AML-193 (cell line): ENCODE data around the gene HSPA2.
A peak's percentile ranks its signal among the peaks of the same experiment; 100 is the strongest.

Experiments
- DNase-seq, 2 experiments: peaks; one replicate each; lab custom pipeline; 2025; lab: John Stamatoyannopoulos, UW

The HSPA2 gene

DNA sequence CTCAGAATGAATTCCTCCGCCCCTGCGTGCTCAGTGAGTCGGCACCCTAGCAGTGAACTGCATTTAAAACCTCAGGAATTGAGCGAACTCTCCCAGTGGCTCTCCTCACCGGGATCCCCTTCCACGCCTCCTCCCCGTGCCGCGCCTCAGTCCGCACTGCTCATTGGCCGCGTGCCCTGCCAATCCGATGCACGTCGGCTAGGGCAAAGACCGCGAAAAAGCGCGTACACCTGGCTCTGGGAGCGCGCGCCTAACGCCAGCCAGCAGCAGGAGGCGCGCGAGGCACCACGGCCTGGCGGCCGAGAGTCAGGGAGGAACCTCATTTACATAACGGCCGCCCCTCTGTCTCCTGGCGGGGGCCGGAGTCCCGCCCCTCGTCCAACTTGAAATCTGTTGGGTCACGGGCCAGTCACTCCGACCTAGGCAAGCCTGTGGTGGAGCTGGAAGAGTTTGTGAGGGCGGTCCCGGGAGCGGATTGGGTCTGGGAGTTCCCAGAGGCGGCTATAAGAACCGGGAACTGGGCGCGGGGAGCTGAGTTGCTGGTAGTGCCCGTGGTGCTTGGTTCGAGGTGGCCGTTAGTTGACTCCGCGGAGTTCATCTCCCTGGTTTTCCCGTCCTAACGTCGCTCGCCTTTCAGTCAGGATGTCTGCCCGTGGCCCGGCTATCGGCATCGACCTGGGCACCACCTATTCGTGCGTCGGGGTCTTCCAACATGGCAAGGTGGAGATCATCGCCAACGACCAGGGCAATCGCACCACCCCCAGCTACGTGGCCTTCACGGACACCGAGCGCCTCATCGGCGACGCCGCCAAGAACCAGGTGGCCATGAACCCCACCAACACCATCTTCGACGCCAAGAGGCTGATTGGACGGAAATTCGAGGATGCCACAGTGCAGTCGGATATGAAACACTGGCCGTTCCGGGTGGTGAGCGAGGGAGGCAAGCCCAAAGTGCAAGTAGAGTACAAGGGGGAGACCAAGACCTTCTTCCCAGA, at the start of gene HSPA2:
Gene HSPA2, plus strand, starts transcription at position 534 of the 995 bp plus-strand sequence. Its CDS starts 109 bp downstream, at position 643.
- peak; percentile 51 to 66 for DNase-seq

DNA sequence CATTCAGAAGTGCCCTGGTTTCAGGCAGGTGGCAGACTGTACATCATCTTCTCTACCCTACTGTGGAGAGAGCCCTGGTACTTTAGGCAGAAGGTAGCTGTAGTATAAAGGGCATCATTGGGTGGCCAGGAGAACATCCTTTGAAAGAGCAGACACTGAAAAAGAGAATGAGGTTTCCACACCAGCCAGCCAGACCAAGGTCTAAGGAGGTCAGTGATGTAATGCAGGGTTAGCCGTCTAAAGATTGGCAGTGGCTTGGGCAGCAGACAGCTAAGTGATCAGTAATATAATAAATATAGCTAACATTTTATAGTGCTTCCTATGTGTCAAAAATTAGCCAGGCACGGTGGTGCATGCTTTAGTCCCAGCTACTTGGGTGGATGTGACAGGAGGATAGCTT, 48.9 kb upstream of the HSPA2 start:
- DNase-seq = no peak

DNA sequence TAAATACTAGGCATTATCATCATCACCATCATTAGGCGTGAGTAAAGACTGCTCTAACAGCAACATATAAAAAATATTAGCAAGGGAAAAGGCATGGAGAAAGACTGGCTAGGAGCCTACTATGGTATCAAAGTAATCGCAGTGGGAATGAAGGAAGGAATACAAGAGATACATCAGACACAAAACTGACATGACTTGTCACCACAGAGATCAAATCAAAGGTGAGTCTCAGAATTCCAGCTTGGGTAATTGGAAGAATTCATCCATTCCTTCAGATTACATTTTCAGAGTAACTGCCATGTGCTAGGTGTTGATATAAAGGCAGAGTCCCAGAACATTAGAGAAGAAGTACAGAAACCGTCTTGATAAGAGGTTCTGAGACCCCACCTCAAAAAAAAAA, 47.1 kb upstream of the HSPA2 start:
- no peak for DNase-seq

DNA sequence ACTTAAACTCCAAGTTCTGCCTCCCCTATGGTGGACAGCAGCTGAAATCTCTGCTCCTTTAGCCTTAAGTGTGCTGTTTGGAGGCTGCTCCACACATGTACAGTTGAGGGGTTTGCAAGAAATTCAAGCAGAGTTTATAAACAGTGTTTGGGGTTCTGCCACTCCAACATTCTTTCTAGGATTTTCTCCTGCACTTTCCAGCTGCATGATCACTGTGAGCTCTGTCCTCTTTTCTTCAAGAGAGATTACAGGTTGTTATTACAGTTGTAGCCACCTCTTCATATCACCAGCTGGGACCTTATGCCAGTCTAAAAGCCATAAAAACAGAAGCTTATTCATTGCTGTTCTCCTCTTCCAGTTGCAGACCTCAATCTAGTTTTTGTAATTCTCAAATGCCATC, 45.3 kb upstream of the HSPA2 start:
- no peak for DNase-seq

DNA sequence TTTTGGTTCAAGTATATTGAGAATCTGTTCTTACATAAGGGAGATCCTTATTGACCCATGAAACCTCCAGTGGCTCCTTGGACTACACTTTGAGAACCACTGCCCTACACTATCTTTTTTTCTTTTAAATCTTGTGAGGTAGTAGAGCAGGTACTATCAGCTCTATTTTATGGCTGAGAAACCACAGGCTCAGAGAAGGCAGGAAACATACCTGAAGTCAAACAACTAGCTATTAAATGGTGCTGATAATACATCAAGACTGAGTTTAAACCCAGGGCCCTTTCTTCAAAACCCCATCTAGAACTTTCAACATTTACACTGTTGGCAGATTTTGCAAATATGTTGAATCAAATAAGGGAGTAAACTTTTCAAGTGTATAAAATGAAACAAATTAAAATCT, 43.8 kb upstream of the HSPA2 start:
- DNase-seq = no peak

DNA sequence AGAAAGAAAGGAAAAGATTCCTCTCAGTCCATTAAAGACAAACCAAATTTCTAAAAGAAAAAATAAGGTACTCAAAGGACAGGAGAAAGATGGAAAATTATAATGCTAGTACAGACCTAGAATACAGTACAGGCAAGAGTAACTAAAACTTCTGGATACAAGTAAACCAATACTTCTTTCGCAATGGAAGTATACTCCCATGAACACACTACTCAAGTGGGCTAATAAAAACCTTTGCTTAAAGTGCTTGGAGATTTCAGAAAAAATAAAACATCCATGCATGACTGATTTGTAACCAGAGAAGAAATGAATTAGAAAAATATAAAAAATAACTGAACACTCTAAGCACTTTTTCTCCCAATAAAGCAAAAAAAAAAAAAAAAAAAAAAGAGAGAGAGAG, 40.5 kb upstream of the HSPA2 start:
- DNase-seq = no peak

DNA sequence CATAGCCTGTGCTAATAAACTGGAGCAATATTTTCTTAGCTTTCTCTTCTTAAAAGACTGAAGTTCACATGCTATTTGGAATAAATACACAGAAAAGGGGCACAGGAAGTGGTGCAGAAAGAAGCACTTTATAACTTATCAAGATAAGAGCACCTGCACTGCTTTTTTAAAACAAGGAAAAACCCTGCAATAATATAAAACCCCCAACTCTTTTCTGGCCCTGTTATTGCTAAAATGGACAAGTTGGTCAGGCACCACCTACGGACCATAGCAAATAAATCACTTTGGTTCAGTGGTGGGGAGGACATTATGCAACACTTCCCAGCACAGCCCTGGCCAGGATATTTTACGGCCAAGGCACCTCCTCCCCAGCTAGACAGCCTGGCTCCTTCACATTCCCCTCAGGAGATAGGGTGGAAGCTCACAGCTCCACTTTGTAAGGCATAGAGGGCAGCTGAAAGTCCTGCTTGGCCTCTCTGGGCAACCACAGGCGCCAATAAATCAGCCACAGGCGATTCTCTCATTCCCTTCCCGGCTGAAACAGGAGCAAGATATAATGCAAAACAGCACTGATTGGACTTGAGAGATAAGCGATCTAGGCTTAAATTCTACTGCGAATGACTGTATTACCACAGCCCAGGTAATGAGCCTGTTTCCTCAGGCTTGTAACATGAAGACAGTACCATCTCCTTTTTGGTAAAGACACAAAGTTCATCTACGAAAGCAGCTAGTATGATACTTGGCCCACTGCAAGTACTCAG, 39.0 kb upstream of the HSPA2 start:
- DNase-seq = peak in 1 of 2 experiments; percentile 5

DNA sequence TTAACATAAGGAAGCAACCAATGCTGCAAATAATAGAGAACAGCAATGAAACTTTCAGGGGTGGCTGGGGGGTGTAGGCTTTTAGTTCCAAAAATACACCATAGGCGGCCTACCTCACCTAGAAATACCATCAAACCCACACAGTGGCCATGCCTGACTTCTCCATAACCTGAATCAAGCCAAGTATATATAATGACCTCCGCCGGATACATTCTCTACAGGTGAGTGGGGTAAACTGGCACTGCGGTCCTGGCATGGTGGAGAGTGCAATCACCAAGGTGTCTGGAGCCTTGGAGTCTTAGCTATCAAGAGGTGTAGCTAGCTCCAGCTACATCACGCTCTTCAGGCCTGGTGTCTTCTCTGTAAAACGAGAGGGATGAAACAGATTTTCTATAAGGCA, 38.1 kb upstream of the HSPA2 start:
- no peak for DNase-seq

DNA sequence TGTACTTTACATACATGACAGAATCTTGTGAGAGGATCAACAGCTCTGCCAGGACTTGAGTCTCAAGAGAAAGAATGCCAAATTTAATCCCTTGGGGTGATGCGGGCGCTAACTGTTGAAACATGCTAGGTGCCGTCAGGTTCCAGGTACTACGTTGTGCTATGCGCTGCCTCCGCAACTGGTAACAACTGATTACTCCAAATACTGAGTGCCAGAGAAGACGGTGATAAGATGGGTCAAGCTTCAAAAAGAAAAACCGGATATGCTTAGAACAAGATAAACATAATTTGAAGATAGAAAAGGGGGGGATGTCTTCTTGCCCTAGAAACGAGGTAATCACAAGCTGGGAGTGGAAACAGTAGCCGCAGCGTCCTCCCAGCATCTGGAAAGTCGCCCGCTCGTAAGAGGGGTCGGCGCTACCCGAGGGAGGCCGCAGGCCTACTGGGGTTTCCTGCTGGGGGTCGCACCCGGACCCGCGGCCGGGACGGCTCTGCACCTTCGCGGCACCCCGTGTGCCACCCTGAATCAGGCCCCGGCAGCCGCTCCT, 37.6 kb upstream of the HSPA2 start:
- no peak for DNase-seq

DNA sequence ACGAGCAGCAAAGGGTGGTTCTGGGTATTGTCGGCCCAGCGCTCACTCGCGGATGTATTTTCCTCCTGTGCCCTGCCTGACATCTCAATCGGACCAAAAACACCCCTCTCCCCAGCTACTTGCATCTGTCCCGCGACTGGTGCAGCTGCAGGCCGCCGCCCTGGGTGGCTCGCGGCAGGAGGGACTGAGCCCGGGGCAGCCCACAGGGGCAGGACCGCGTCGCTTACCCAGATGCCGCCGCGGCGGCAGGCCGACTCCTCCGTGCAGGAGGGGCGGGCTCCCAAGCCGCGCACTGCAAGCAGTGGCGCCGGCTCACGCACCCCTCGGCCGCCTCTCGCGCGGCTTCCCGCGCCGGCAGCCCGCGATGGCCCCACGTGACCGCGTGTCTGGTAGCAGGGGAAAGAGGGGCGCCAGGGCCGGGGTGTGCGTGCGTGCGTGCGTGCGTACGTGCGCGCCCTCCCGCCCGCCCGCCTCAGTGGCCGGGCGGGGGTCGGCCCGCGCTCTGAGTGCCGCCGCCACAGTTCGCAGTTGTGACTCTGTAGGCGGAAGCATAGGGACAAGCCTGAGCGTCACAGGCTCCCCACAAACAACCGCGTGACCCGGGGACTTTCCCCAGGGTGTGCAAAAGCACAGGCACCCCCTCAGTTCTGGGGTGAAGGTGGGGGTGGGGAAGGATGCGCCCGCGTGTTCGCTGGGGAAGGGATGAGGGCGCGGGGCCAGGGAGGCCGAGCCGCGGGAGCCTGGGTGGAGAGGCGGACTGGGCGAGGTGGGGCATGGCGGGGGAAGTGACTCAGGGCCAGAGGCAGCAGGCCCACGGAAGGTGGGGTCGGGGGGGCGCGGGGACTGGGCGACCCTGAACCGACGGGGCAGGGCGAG, 36.9 kb upstream of the HSPA2 start, which contains the start of gene ZBTB25:
Gene ZBTB25, minus strand, starts transcription at position 405 of the 876 bp plus-strand sequence. CDS start 13,305 bp downstream, outside the sequence.
- peak; percentile 85 to 88 for DNase-seq

DNA sequence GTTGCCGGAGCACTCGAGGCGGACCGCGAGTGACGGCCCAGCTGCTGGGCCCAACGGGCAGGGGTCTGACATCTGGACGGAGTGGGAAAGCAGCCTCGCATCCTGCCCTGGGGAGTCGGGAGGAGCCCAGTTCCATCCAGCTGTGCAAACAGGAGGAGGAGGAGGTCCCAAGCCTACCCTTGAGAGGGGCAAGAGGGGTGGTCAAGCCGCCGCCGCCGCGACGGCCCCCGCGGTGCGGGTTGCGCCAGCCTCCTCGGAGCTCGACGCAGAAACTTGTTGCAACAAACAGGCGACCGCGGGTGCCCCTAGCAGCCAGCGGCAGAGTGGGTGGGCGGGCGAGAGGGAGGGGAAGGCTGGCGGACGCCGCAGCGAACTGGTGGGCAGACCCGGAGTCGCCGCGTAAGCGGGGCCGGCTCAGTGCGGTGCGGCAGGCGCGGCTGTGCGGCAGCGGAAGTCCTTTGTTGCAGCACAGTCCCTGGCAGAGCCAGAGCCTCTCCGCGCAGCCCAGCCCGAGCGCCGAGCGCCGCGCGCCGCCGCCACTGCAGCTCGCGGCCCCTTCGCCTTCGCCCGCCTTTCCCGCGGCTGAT, 36.1 kb upstream of the HSPA2 start, which contains the start of gene ZBTB1:
Gene ZBTB1, plus strand, starts transcription at position 461 of the 587 bp plus-strand sequence. CDS start 16,735 bp downstream, outside the sequence.
- DNase-seq = peak; percentile 42 to 57

DNA sequence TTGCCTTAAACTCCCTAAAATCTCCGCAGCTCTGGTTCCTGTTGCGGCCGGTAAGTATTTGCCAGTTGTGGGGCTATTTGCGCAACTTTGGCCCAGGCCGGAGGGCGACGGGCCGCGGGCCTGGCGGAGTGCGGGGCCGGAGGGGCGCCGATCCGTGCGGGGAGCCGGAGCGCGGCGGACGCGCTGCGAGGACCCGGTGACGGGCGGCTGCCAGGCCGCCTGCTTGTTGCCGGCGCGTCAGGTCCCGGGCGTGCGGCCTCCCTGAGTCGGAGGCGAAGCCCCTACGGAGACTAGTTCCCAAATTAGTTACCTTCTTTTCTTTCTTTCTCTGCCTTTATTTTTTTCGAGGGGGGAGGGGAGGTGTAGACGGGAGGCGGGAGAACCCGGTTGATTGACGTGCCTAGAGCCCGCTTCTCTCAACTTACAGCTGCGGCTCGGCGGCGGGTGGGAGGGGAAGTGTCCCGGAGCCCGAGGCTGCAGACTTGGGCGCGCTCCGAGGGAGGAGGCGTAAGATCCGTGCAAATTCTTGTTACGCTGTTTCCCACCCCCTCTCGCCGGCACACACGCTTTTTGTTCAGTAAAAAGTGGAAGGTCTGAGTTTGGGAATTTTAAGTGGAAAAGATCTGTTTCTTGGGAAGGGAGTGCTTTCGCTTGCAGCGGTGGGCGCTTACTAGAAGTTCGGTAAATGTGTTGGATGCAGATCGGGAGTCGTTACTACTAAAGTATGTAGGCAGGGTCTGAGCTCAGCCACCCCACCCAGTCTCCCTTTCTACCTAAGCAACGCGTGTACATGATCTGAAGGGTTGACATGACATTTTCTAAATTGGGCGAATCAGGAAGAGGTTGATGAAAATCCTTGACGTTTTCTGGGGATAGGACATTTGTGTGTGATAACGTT, 35.4 kb upstream of the HSPA2 start:
- peak; percentile 71 to 77 for DNase-seq

DNA sequence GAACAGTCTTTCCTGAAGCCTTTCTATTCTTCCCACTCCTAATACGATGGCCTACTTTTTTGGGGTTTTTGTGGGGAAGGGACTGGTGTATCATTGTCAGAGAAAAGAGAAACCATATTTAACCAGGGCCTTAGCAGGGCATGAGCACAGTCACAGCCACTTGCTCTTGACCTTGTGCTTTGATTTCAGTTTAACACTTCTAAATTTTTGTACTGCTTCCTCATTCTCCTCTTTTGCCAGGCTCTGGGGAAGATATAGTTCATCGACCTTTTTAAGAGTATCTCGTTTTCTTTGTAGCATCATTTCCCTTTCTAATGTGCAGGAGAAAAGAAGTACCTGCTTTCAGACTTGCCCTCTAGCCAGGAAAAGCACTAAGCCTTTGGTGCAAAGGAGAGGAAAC, 33.8 kb upstream of the HSPA2 start:
- no peak for DNase-seq

DNA sequence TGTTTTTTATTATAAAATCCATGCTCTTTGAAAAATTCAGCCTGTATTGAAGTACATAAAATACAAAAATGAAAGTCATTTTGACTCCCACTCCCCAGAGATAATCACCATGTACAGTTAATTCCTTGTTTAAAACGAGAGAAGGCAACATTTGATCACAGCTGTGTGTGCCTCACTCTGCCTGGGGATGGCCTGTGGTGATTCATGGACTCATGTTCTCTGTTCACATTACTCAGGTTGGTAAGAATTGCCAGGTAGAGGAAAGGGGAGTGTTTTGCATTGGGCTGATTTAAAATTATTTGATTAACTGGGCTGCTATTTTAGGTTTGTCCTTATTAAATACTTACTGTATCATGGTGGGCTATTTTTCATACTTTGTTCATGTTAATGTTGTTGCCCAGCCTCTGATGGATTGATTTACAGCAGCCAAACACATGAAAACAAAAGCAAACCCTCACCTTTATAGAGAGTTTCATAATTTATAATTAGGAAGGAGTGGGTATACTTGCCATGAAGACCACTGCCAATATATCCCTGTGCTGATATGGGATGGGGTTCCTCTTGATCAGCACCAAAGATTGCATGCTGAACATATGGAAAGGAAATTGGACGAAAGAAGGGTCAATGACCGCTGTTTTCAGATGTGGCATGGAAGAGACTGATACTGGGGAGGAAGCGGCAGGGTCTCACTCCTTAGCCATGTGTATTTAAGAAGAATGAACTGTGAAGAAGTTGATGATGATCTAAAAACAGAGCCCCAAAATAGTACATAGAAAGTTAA, 33.0 kb upstream of the HSPA2 start:
- DNase-seq = no peak

DNA sequence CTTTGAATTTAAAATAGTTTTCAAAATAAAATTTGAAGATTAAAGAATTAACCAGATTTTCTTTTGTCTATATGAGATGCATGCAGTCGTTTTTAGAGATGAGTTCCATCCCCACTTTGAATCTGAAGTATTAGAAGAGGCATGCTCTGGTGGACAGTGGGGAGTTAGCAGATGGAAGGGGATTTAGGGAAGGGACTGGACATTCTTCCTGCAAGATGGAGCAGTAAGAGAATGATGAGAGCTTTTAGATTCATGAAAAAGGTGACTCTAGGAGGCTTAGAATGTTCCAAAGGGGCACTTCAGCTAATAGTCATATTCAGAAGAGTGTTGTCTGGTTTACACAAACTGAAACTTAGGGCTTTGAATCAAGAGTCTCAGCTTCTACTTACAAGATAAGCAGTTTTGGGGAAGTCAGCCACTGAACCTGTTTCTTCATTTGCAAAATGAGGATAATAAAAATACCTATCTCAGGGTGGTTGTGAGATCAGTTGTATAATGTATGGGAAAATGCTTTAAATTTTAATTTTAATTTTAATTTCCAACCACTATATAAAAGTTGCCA, 32.2 kb upstream of the HSPA2 start:
- peak; percentile 11 to 30 for DNase-seq

DNA sequence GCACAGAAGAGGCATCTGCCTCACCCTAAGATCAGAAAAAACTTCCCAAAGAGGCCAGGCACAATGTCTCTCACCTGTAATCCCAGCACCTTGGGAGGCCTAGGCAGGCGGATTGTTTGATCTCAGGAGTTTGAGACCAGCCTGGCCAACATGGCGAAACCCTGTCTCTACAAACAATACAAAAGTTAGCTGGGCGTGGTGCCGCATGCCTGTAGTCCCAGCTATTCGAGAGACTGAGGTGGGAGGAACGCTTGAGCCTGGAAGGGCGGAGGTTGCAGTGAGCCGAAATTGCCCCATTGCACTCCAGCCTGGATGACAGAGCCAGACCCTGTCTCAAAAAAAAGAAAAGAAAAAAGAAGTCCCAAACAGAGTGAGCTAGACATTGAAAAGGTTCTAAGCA, 31.5 kb upstream of the HSPA2 start:
- DNase-seq = no peak

DNA sequence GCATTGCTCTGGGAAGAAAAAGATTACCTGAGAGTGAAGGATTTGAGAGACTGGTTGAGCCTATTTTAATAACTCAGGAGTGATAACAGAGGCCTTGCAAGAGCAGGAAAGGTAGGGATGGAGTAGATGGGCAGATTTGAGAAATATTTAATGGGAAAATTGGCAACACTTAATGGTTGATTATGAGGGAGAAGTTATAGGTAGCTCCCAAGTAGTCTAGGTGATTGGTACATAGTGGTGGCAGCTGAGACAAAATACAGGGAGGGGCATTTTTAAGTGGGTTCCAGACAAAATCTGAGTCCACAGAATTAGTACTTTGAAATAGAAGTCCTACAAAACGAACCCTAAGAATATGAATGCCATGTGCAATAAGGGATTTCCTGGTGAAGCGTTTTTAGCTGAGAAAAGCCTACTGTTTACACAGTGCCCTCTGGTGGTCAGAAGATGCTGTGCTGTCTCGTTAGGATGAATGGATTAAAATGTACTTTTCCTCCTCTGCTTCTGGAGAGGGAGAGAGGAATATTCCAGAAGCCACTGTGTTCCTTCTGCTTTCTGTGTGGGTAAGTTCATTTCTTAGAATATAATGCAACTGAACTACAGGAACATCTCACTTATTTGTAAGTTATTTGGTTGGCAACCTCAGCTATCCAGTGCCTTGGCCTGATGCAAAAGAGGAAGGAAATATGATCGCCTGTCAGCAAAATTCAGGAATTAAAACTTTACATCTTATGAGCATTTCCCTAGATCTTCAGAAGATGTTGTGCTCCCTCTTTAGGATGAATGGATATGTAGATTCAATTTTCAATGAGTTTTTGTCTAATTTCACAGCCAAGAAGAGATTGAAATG, 29.5 kb upstream of the HSPA2 start:
- DNase-seq = peak; percentile 69 to 88

DNA sequence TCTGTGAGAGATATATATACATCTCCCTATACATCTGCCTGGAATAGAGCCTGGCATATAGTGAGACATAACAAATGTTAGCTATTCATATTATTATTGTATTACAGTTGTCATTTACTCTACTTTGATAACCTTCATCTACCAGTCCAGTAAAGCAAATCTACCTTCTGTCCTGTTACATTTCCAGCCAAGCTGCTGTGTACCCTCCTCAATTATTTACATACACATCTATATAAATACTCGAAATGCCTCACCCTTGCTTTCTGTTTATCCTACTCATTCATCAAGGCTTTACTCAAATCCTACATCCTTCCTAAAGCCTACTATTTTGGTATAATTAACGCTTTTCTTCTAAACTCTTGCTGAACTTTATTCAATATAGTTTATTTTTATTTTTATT, 27.3 kb upstream of the HSPA2 start:
- no peak for DNase-seq
